NCI-H1092 (cell line): Measurements from ENCODE around the gene VAMP2.
A peak's percentile ranks its signal among the peaks of the same experiment; 100 is the strongest.

Experiments
- DNase-seq: peaks from one replicate; lab custom pipeline; 2025; lab: John Stamatoyannopoulos, UW

VAMP2 gene, protein sequence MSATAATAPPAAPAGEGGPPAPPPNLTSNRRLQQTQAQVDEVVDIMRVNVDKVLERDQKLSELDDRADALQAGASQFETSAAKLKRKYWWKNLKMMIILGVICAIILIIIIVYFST

DNA sequence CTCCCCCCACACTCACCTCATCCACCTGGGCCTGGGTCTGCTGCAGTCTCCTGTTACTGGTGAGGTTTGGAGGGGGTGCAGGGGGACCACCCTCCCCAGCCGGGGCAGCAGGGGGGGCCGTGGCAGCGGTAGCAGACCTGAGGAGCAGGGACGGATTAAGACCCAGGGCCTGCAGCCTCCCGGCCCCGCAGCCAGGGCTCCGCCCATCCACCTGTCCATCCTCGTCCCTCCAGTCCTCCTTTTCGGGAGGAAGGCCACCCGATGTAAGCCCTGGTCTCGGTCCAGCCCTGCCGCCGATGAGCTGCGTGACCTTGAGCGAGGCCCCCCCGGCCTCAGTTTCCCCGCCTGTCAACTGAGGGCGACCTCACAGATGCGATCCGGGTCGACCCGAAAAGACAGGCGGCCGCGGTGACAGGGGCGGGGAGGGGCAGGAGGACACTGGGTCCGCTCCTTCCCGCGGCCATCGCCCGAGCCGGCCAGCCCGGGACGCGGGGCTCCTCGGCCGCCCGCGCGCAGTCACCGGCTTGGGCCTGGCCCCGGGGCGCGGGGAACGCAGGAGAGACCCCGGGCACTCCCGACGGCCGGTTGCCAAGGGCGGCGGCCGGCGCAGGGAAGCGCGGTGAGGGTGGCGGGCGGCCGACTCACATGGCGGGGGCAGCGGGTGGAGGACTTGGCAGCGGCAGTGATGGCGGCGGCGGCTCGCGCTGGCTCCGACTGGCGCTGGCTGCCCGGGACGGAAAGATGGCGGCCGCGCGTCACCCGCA lies at the start of gene VAMP2:
Gene VAMP2, minus strand, starts transcription at position 716 of the 764 bp plus-strand sequence. Its CDS starts 69 bp downstream, at position 647.
- peak; percentile 52 for DNase-seq

GRCh38 chr17:8210761-8211458 lies 48.2 kb upstream of the VAMP2 start:
- DNase-seq: no peak

DNA sequence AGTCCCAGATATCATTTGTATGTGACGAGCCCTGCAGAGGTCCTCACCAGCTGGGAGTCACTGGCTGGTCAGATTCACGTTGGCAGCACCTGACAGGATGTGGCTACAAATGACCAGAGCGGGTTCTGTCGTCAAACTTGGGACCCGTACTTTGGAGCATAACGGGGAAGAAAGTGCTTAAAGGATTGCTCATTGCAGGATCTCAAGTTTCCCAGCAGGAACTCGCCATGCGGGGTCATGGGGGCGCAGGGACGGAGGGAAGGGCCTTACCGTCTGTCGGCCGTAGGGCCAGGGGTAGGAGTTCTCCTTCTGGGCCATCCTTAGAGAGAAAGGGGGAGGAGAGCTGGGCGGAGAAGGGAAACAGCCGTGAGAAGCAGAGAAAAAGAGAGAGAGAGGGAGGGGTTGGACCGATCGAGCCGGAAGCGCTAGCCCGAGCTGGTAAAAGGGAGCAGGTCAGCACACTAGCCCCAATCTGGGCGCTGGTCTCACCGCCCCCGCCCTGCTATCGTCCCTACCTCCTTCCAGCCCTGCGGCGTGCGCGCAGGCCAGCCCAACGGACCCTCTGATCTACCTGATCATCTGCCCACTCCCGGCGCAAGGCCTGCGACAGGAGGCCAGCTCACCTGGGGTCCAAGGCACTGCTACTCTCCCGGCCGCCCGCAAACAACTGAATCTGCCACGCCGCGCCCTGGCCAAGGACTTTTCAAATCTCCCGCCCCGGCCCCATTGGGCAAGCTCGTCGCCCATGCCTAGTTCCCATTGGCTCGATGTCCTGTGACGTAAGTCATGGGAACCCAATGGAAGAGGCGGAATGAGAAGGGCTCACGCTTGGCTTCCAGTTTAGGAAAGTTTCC lies 47.4 kb upstream of the VAMP2 start, which contains the start of gene AURKB:
Gene AURKB, minus strand, starts transcription at position 669 of the 854 bp plus-strand sequence. Its CDS starts 351 bp downstream, at position 318.
- peak; percentile 91 for DNase-seq

- no peak for DNase-seq
These were observed 43.8 kb upstream of the VAMP2 start for GRCh38 chr17:8206536-8206935.

DNA sequence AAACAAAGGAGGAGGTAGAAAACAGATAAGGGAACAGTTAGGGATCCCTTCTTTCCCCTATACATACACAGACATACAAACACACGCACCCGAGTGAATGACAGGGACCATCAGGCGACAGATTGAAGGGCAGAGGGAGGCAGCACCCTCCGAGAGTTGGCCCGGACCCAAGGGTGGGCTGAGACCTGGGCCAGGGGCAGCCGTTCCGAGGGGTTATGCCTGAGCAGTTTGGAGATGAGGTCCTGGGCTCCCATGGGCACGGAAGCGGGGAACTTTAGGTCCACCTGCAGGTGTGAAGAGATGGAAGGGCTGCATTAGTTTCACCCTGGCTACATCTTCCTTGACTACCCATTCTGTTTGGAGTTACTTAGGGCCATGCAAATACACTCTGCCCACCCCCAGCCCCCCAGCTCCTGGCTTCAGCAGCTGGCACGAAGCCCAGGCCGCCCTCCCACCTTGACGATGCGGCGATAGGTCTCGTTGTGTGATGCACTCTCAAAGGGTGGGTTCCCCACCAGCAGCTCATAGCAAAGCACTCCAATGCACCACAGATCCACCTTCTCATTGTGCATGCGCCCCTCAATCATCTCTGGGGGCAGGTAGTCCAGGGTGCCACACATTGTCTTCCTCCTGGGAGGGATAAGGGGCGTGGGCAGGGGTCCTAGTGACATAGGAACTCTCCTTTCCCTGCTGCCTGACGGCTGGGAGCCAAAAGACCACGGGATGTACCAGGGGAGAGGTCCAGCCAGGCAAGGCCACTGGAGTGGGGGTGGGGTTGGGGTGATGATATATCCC lies 42.2 kb upstream of the VAMP2 start:
- DNase-seq: no peak

GRCh38 chr17:8192070-8192815 lies 29.5 kb upstream of the VAMP2 start:
- DNase-seq: no peak

DNA sequence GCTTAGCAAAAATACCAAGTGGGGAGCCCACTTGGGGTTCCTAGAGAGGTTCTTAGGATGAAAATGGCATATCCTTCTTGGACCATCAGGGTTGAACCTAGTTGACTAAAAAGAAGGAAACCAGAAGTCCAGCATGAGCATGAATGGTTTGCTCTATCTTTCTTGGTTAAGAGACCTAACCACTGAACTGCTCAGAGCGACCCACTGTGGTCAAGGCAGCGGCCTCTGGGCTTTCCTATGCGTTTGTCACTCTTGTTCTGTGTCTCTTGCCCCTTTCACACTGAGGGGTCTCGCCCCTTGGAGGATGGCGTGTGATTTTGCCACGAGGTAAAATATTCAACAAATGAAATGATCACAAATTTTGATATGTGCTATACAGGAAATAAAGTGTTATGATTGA lies 27.8 kb upstream of the VAMP2 start:
- DNase-seq: no peak

GRCh38 chr17:8189711-8190477 lies 27.1 kb upstream of the VAMP2 start, which contains the start of gene BORCS6:
BORCS6 (minus strand) TSS chr17:8190180; CDS start chr17:8190140, 40 bp downstream.
- peak; percentile 89 for DNase-seq

DNA sequence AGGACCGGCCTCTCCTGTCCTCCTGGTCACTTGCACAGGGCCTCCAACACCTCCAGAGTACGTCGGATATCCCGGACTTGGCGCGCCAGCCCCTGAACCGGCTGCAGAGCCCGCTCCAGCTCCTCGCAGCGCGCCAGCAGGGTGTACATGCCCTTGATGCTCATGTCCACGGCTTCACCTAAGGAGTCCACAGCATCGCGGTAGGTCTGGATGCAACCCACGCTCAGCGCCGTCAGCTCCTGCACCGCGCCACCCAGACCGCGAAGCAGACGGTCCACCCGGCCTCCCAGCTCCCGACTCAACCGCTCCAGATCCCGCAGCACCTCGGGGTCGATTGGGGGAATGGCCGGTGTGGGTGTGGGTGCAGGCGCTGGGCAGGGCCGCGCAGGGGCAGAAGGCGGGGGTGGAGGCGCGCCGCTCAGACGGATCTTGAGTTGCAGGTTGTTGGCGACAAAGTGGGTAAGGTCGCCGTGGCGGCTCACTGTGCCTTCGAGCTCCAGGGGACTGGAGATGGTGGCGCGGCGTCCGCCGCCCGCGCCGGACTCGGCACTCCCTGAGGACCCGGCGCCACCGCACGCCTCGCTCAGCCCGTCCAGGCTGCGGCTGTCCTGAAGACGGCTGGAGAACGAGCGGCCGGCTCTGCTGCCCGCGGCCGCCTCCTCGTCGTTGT lies 26.4 kb upstream of the VAMP2 start:
- DNase-seq: no peak

- DNase-seq: no peak
These were observed 25.6 kb upstream of the VAMP2 start for GRCh38 chr17:8188263-8188839.

DNA sequence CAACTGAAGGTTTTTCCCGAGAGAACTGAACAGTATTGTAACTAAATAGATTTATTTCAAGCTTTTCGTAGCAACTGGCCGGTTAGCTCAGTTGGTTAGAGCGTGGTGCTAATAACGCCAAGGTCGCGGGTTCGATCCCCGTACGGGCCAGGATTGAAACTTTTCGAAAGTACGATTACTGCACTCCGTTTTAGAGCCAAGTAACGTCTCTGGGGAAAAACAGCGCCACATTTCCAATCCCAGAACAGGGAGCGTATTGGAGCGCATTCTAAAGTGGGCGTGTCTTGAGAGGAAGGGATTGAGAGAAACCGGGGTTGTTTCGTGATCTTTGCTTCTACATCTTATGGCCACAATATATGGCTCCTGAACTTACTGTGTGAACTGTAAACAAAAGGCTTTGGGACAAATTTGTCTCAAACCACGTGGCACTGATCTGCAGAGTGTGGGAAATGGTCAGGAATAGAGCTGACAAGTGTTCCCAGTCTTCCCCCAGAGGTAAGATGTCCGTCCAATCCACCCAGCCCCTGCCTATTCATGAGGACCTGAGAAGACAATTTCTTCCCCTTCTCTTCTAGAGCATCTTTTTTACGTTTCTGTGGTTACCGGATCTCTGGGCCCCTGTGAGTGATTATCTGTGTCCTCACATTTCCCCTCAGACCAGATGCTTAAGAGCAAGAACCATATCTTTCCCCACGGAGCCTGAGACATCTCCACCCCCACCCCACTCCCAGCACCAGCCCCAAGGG lies 24.9 kb upstream of the VAMP2 start:
- peak; percentile 91 for DNase-seq

- DNase-seq: peak; percentile 84
These were observed 24.2 kb upstream of the VAMP2 start for GRCh38 chr17:8186787-8187516.

DNA sequence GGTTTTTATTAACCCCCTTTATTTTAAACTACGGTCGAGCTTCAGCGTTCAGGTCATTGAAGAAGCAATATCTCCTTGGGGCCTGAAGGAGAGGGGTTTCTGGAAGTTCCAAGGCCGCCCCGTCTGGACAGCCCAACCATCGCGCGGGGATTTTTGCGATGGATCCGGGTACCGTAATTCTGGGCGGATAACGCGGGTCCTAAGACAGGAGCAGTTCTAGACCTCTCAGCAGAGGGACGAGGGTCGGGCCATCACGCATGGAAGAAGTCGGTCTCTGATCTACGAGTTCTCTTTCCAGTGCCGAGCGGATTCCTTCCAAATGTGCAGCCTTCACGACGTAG lies 23.7 kb upstream of the VAMP2 start:
- no peak for DNase-seq

DNA sequence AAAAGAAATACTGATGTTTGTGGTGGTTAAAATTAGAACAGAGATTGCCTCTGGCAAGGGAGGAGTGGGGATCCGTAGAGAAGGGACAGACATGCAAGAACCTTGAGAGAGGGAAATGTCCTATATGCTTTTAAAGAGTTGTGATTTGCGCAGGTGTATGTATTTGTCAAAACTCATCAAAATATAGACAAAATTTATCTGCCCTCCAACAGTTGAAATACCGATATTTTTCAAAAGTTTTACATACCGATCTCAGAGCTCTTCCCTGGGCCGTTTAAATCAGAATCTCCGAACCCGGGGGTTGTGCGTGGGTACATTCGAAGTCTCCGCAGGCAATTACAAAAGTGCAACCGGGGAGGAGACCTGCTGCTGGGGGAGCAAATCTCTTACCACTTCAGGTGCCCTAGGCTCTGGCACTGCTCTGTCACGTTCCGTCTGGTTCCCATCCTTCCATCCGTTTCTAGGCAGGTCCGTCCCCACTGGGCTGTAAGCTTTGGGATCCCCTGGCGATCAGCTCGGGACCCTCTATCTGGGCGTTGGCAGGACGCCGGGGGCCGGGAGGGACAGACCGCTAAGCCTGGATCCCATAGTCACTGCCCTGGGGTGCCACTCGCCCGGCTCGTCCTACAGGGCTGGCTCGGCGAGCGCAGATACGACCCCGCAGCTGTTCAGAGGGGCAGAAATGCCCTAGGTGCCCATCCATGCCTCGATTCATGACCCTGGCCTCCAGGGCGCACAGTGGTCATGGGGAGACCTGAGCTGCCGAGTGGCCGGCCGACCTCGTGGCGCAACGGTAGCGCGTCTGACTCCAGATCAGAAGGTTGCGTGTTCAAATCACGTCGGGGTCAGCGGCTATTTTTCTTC lies 23.1 kb upstream of the VAMP2 start:
- peak; percentile 30 for DNase-seq

GRCh38 chr17:8176998-8177731 lies 14.4 kb upstream of the VAMP2 start:
- no peak for DNase-seq
